ENCODE measurements around the gene LRG1. TPM values are rescaled to one million over a fixed set of nuclear protein-coding genes. Genes with fewer than 3 reads are reported as not detected.

LRG1 gene
- total RNA-seq, 4 donors from 2014 or later = 0.56 to 2.7 (median 2.0) TPM; not detected in 1

DNA sequence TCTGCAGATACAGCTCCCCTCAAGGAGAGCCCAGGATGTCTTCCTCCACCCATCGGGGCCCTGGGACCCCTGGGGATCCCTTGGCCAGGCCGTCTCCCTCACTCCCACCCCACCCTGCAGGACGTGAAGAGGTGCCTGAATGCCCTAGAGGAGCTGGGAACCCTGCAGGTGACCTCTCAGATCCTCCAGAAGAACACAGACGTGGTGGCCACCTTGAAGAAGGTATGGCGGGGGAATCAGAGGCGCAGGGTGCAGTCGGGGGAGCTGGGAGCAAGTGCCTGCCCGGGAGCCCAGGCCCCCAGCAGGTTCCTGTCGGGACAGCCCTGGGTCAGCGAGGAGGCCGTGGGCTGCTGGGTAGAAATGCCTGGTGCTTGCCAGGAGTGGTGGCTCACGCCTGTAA is 41.1 kb downstream of the LRG1 start:
- intact Hi-C loops (cut with DNase I) = no loop called here
- DNase-seq = no peak
- Histone ChIP-seq H3K4me3 (replicated peaks in 1 of 3) (no peak overlapping the region), H3K27me3 (no peaks in the 10 kb centered on the region), H3K27ac (no peak overlapping the region), H3K36me3 (peaks cover 58 to 72% of the 10 kb centered on the region in 2 donors), H3K4me1 (no peaks in the 10 kb centered on the region), H3K9me3 (no peaks in the 10 kb centered on the region)
- WGBS, 2 donors = 99 to 100% methylated on average over 1 to 11 of the region's 12 CpGs
- TF ChIP-seq POLR2A (IDR thresholded peaks at IDR 0.05) = no peak
- TF ChIP-seq, protein P1, sequence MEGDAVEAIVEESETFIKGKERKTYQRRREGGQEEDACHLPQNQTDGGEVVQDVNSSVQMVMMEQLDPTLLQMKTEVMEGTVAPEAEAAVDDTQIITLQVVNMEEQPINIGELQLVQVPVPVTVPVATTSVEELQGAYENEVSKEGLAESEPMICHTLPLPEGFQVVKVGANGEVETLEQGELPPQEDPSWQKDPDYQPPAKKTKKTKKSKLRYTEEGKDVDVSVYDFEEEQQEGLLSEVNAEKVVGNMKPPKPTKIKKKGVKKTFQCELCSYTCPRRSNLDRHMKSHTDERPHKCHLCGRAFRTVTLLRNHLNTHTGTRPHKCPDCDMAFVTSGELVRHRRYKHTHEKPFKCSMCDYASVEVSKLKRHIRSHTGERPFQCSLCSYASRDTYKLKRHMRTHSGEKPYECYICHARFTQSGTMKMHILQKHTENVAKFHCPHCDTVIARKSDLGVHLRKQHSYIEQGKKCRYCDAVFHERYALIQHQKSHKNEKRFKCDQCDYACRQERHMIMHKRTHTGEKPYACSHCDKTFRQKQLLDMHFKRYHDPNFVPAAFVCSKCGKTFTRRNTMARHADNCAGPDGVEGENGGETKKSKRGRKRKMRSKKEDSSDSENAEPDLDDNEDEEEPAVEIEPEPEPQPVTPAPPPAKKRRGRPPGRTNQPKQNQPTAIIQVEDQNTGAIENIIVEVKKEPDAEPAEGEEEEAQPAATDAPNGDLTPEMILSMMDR (IDR thresholded peaks at IDR 0.05) = no peak

DNA sequence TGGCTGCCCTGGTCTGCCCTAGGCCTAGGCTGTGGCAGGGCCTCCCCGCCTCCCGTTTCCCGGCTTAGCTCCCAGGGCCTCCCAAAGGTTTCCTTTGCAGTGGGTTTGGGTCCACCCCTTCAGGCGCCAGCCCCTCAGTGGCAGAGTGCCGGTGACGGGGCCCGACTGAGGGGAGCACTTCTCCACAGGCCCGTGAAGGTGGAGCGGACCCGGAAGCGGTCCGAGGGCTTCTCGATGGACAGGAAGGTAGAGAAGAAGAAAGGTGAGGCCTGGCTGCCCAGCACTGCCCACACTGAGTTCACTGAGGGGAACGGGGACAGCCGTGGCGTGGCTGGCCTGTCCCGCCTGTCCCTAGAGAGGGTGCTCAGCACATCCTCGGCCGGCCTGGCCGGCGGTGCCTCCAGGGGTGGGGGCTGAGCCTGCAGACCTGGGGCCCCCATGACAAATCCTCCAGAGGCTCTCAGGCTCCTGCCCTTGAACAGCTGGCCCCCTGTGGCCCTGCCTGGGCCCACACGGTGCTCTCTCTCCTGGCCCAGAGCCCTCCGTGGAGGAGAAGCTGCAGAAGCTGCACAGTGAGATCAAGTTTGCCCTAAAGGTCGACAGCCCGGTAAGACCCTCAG is 42.0 kb downstream of the LRG1 start:
- intact Hi-C loops (cut with DNase I) = no loop called here
- TF ChIP-seq POLR2A (IDR thresholded peaks at IDR 0.05) = no peak
- TF ChIP-seq, protein P1 (IDR thresholded peaks at IDR 0.05) = no peak
- no peak overlapping the region for H3K27ac ChIP-seq
- no peaks in the 10 kb centered on the region for H3K4me1 ChIP-seq
- no peaks in the 10 kb centered on the region for H3K9me3 ChIP-seq
- H3K4me3 ChIP-seq (replicated peaks in 1 of 3) = no peak overlapping the region
- H3K27me3 ChIP-seq = no peaks in the 10 kb centered on the region
- H3K36me3 ChIP-seq = peaks cover 58 to 75% of the 10 kb centered on the region in 2 donors
- WGBS, 2 donors = 93 to 94% methylated on average over 14 to 24 of the region's 25 CpGs
- no peak for DNase-seq

DNA sequence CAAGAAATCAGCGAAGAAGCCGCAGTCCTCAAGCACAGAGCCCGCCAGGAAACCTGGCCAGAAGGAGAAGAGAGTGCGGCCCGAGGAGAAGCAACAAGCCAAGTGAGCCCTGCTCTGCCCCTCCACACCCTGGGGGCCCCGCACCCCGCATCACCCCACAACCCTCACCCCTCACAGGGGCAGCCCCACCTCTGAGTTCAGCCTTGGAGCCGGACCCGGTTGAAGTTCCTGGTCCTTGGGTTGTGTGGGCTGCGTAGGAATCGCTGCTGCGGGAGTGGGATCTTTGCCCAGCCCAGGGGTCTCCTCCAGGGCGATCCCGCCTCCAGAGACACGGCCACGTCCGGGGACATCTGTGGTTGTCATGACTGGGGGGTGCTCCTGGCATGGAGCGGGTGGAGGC is 43.5 kb downstream of the LRG1 start:
- Histone ChIP-seq H3K27me3 (no peaks in the 10 kb centered on the region), H3K27ac (no peak overlapping the region), H3K4me1 (no peaks in the 10 kb centered on the region), H3K36me3 (peaks cover 57 to 72% of the 10 kb centered on the region in 2 donors), H3K4me3 (replicated peaks in 1 of 3) (no peak overlapping the region), H3K9me3 (no peaks in the 10 kb centered on the region)
- intact Hi-C loops (cut with DNase I) = no loop called here
- 88 to 95% methylated on average over 13 to 14 of the region's 18 CpGs for WGBS, 2 donors
- TF ChIP-seq POLR2A (IDR thresholded peaks at IDR 0.05) = no peak
- TF ChIP-seq, protein P1 (IDR thresholded peaks at IDR 0.05) = no peak
- no peak for DNase-seq

DNA sequence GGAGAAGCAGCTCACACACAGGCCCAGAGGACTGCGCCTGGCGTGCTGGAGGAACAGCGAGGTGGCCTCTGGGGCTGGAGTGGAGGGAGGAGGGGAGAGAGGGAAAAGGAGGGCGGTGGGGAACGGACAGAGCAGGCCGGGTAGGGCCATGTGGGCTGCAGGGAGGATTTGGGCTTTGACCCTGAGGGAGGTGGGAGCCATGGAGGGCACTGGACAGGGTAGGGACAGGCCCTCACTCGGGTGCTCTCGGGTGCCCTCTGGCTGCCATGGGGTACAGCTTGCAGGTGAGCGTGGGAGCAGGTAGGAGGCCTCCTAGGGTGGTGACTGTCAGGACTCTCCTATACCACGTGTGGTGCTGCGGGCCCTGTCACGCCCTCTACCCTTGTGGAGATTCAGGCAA is 44.4 kb downstream of the LRG1 start:
- peaks cover 50 to 71% of the 10 kb centered on the region in 2 donors for H3K36me3 ChIP-seq
- H3K9me3 ChIP-seq = no peaks in the 10 kb centered on the region
- WGBS, 2 donors = 83 to 90% methylated on average over 11 to 12 of the region's 12 CpGs
- TF ChIP-seq POLR2A (IDR thresholded peaks at IDR 0.05) = no peak
- H3K27me3 ChIP-seq = no peaks in the 10 kb centered on the region
- DNase-seq = no peak
- no peak overlapping the region for H3K4me3 ChIP-seq (replicated peaks in 1 of 3)
- H3K4me1 ChIP-seq = no peaks in the 10 kb centered on the region
- H3K27ac ChIP-seq = no peak overlapping the region
- intact Hi-C loops (cut with DNase I) = no loop called here

DNA sequence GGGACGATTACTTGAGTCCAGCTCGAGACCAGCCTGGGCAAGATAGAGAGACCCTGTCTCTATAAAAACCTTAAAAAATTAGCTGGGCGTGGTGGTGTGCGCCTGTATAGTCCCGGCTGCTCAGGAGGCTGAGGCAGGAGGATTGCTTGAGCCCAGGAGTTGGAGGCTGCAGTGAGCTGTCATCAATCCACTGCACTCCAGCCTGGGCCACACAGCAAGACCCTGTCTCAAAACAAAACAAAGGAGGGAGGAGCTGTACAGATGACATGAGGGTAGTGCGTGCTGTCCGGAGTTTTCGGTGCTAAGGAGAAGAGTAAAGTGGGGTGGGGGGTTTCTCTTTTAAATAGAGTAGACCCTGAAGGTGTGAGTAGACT is 45.2 kb downstream of the LRG1 start:
- Histone ChIP-seq H3K4me3 (replicated peaks in 1 of 3) (no peak overlapping the region), H3K27ac (no peak overlapping the region), H3K4me1 (no peaks in the 10 kb centered on the region), H3K36me3 (peaks cover 49 to 75% of the 10 kb centered on the region in 2 donors), H3K27me3 (no peaks in the 10 kb centered on the region), H3K9me3 (no peaks in the 10 kb centered on the region)
- no peak for TF ChIP-seq POLR2A (IDR thresholded peaks at IDR 0.05)
- TF ChIP-seq, protein P1 (IDR thresholded peaks at IDR 0.05) = no peak
- intact Hi-C loops (cut with DNase I) = no loop called here
- WGBS, 2 donors = 95 to 97% methylated on average over 8 of the region's 8 CpGs
- DNase-seq = no peak
